ENCODE data around the gene KCTD16. TPM values are rescaled to one million over a fixed set of nuclear protein-coding genes. Genes with fewer than 3 reads are reported as not detected.

The KCTD16 gene
- total and polyA plus RNA-seq, 4 donors: 5.1 to 30.8 (median 7.3) TPM

- WGBS (ENCODE audit: insufficient coverage): 62% methylated on average over 3 of the region's 4 CpGs
- Histone ChIP-seq H3K4me3 (ENCODE audit: low read depth, low read length) (no peak overlapping the region), H3K9me3 (ENCODE audit: control insufficient read depth, insufficient read depth, low read length) (no peaks in the 10 kb centered on the region), H3K4me1 (ENCODE audit: control insufficient read depth, insufficient read depth, low read length) (peaks cover 5% of the 10 kb centered on the region), H3K27me3 (ENCODE audit: control insufficient read depth, insufficient read depth, low read length) (no peaks in the 10 kb centered on the region), H3K27ac (ENCODE audit: low read depth, low read length) (no peak overlapping the region), H3K36me3 (ENCODE audit: control insufficient read depth, insufficient read depth, low read length) (no peaks in the 10 kb centered on the region)
- peak in 2 of 6 donors; percentile 35 to 74 for DNase-seq (ENCODE audit: low read depth in 4 of 6, low spot score in 6 of 6)
Measured at GRCh38 chr5:144368556-144368955, 197.9 kb downstream of the KCTD16 start.

GRCh38 chr5:144369006-144369405 is 198.3 kb downstream of the KCTD16 start:
- H3K36me3 ChIP-seq (ENCODE audit: control insufficient read depth, insufficient read depth, low read length): no peaks in the 10 kb centered on the region
- 40% methylated on average over 3 of the region's 4 CpGs for WGBS (ENCODE audit: insufficient coverage)
- peaks cover 5% of the 10 kb centered on the region for H3K4me1 ChIP-seq (ENCODE audit: control insufficient read depth, insufficient read depth, low read length)
- no peaks in the 10 kb centered on the region for H3K9me3 ChIP-seq (ENCODE audit: control insufficient read depth, insufficient read depth, low read length)
- H3K4me3 ChIP-seq (ENCODE audit: low read depth, low read length): no peak overlapping the region
- DNase-seq (ENCODE audit: low read depth in 4 of 6, low spot score in 6 of 6): peak in 3 of 6 donors; percentile 33 to 87 (median 69)
- no peak overlapping the region for H3K27ac ChIP-seq (ENCODE audit: low read depth, low read length)
- no peaks in the 10 kb centered on the region for H3K27me3 ChIP-seq (ENCODE audit: control insufficient read depth, insufficient read depth, low read length)

GRCh38 chr5:144370273-144370672 is 199.6 kb downstream of the KCTD16 start:
- 68% methylated on average over 3 of the region's 3 CpGs for WGBS (ENCODE audit: insufficient coverage)
- Histone ChIP-seq H3K9me3 (ENCODE audit: control insufficient read depth, insufficient read depth, low read length) (no peaks in the 10 kb centered on the region), H3K4me3 (ENCODE audit: low read depth, low read length) (no peak overlapping the region), H3K27me3 (ENCODE audit: control insufficient read depth, insufficient read depth, low read length) (no peaks in the 10 kb centered on the region), H3K27ac (ENCODE audit: low read depth, low read length) (no peak overlapping the region), H3K36me3 (ENCODE audit: control insufficient read depth, insufficient read depth, low read length) (no peaks in the 10 kb centered on the region), H3K4me1 (ENCODE audit: control insufficient read depth, insufficient read depth, low read length) (peaks cover 5% of the 10 kb centered on the region)
- DNase-seq (ENCODE audit: low read depth in 4 of 6, low spot score in 6 of 6): no peak

DNA sequence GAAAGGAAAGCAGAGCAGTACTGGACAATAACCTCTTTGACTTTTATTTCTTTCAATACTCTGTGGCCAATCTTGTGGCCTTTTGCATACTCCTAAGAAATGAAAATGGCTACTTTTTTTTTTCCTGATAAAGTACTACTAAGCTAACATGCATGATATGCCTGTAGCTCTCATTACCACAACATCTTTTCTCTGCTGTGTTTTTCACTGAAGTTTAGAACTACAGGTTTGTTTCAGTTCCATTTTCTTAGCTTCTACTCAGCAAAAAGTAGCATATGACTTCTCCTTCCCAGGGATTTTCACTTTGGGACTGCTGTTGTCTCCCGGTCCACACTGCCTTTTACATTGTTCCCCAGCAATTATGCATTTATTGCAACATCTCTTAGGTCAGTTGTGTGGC is 204.0 kb downstream of the KCTD16 start:
- Histone ChIP-seq H3K4me3 (ENCODE audit: low read depth, low read length) (no peak overlapping the region), H3K36me3 (ENCODE audit: control insufficient read depth, insufficient read depth, low read length) (no peaks in the 10 kb centered on the region), H3K27me3 (ENCODE audit: control insufficient read depth, insufficient read depth, low read length) (no peaks in the 10 kb centered on the region), H3K9me3 (ENCODE audit: control insufficient read depth, insufficient read depth, low read length) (no peaks in the 10 kb centered on the region), H3K27ac (ENCODE audit: low read depth, low read length) (no peak overlapping the region), H3K4me1 (ENCODE audit: control insufficient read depth, insufficient read depth, low read length) (no peaks in the 10 kb centered on the region)
- WGBS (ENCODE audit: insufficient coverage): no CpG with 5 or more reads among the region's 1 CpG
- DNase-seq (ENCODE audit: low read depth in 4 of 6, low spot score in 6 of 6): no peak

GRCh38 chr5:144377207-144377606 is 206.5 kb downstream of the KCTD16 start:
- no peak for DNase-seq (ENCODE audit: low read depth in 4 of 6, low spot score in 6 of 6)
- H3K36me3 ChIP-seq (ENCODE audit: control insufficient read depth, insufficient read depth, low read length): no peaks in the 10 kb centered on the region
- H3K4me3 ChIP-seq (ENCODE audit: low read depth, low read length): no peak overlapping the region
- no peak overlapping the region for H3K27ac ChIP-seq (ENCODE audit: low read depth, low read length)
- no peaks in the 10 kb centered on the region for H3K9me3 ChIP-seq (ENCODE audit: control insufficient read depth, insufficient read depth, low read length)
- H3K4me1 ChIP-seq (ENCODE audit: control insufficient read depth, insufficient read depth, low read length): no peaks in the 10 kb centered on the region
- H3K27me3 ChIP-seq (ENCODE audit: control insufficient read depth, insufficient read depth, low read length): no peaks in the 10 kb centered on the region

- Histone ChIP-seq H3K27ac (ENCODE audit: low read depth, low read length) (no peak overlapping the region), H3K27me3 (ENCODE audit: control insufficient read depth, insufficient read depth, low read length) (no peaks in the 10 kb centered on the region), H3K4me3 (ENCODE audit: low read depth, low read length) (no peak overlapping the region), H3K36me3 (ENCODE audit: control insufficient read depth, insufficient read depth, low read length) (no peaks in the 10 kb centered on the region), H3K9me3 (ENCODE audit: control insufficient read depth, insufficient read depth, low read length) (no peaks in the 10 kb centered on the region), H3K4me1 (ENCODE audit: control insufficient read depth, insufficient read depth, low read length) (no peaks in the 10 kb centered on the region)
- no CpG with 5 or more reads among the region's 5 CpGs for WGBS (ENCODE audit: insufficient coverage)
- DNase-seq (ENCODE audit: low read depth in 4 of 6, low spot score in 6 of 6): peak in 2 of 6 donors; percentile 20 to 54
Measured at GRCh38 chr5:144378681-144379080, 208.0 kb downstream of the KCTD16 start.

DNA sequence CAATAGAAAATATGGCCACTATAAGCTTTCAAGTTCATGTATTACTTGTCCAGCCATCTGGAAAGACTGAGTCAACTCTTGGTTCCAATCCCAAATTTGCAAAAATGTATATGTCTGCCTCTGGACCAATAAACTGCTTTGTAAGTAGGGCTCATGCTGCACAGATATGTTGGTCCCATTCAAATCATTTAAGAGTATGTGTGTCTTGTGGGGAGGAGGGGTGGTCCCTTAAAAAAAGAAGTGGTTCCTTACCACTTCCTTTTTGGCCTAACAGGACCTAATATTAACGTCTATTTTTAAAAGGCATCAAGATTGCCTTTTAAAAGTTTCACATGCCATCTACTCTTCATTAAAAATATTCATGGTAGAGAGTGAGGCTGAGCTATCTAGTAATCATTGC is 214.9 kb downstream of the KCTD16 start:
- no CpG with 5 or more reads among the region's 1 CpG for WGBS (ENCODE audit: insufficient coverage)
- H3K36me3 ChIP-seq (ENCODE audit: control insufficient read depth, insufficient read depth, low read length): no peaks in the 10 kb centered on the region
- no peak for DNase-seq (ENCODE audit: low read depth in 4 of 6, low spot score in 6 of 6)
- no peak overlapping the region for H3K4me3 ChIP-seq (ENCODE audit: low read depth, low read length)
- no peaks in the 10 kb centered on the region for H3K9me3 ChIP-seq (ENCODE audit: control insufficient read depth, insufficient read depth, low read length)
- no peak overlapping the region for H3K27ac ChIP-seq (ENCODE audit: low read depth, low read length)
- H3K4me1 ChIP-seq (ENCODE audit: control insufficient read depth, insufficient read depth, low read length): no peaks in the 10 kb centered on the region
- no peaks in the 10 kb centered on the region for H3K27me3 ChIP-seq (ENCODE audit: control insufficient read depth, insufficient read depth, low read length)

- Histone ChIP-seq H3K27me3 (ENCODE audit: control insufficient read depth, insufficient read depth, low read length) (no peaks in the 10 kb centered on the region), H3K4me3 (ENCODE audit: low read depth, low read length) (no peak overlapping the region), H3K27ac (ENCODE audit: low read depth, low read length) (no peak overlapping the region), H3K36me3 (ENCODE audit: control insufficient read depth, insufficient read depth, low read length) (no peaks in the 10 kb centered on the region), H3K9me3 (ENCODE audit: control insufficient read depth, insufficient read depth, low read length) (no peaks in the 10 kb centered on the region), H3K4me1 (ENCODE audit: control insufficient read depth, insufficient read depth, low read length) (no peaks in the 10 kb centered on the region)
- no CpG with 5 or more reads among the region's 1 CpG for WGBS (ENCODE audit: insufficient coverage)
- no peak for DNase-seq (ENCODE audit: low read depth in 4 of 6, low spot score in 6 of 6)
Measured at GRCh38 chr5:144386315-144386714, 215.6 kb downstream of the KCTD16 start.

DNA sequence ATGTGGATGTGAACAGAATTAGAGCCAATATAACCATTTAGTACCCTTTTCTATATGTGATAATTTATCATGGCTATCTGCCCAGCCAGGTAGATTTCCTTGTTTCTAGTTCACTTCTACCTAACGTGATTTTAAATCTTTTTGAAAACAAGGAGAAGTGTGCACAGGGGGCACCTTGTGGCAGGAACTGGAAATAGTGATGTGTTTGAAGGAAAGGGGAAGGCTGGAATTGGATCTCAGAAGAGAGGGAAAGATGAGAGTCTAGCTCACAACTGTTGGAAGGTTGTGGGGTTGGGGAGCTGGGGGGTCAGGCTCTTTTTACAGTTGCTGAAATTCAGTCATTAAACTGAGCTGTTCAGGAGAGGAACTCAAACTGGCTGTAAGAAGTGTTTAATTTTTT is 219.5 kb downstream of the KCTD16 start:
- peak in 2 of 6 donors; percentile 24 to 53 for DNase-seq (ENCODE audit: low read depth in 4 of 6, low spot score in 6 of 6)
- no CpG with 5 or more reads among the region's 1 CpG for WGBS (ENCODE audit: insufficient coverage)
- H3K27ac ChIP-seq (ENCODE audit: low read depth, low read length): no peak overlapping the region
- no peaks in the 10 kb centered on the region for H3K9me3 ChIP-seq (ENCODE audit: control insufficient read depth, insufficient read depth, low read length)
- H3K4me1 ChIP-seq (ENCODE audit: control insufficient read depth, insufficient read depth, low read length): no peaks in the 10 kb centered on the region
- no peaks in the 10 kb centered on the region for H3K27me3 ChIP-seq (ENCODE audit: control insufficient read depth, insufficient read depth, low read length)
- no peaks in the 10 kb centered on the region for H3K36me3 ChIP-seq (ENCODE audit: control insufficient read depth, insufficient read depth, low read length)
- H3K4me3 ChIP-seq (ENCODE audit: low read depth, low read length): no peak overlapping the region

DNA sequence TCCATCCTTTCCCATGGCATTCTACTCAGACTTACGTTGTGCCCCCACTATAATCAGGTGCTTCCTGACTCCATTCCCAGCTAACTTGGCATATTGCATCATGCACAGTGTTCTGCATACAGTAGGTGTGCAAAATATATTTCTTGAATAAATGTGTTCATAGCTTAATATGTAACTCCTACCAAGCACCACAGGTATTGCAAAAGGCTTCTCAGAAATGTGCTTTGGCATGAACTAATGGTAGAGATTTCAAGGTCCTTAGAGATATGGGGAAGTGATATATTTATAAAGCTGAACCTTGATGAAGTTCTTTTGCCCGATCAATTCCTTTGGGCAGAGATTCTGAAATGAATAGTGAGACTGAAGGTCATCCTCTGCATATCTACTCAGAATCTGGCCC is 220.4 kb downstream of the KCTD16 start:
- Histone ChIP-seq H3K4me1 (ENCODE audit: control insufficient read depth, insufficient read depth, low read length) (no peaks in the 10 kb centered on the region), H3K9me3 (ENCODE audit: control insufficient read depth, insufficient read depth, low read length) (no peaks in the 10 kb centered on the region), H3K36me3 (ENCODE audit: control insufficient read depth, insufficient read depth, low read length) (no peaks in the 10 kb centered on the region), H3K27me3 (ENCODE audit: control insufficient read depth, insufficient read depth, low read length) (no peaks in the 10 kb centered on the region), H3K27ac (ENCODE audit: low read depth, low read length) (no peak overlapping the region), H3K4me3 (ENCODE audit: low read depth, low read length) (no peak overlapping the region)
- no CpG with 5 or more reads among the region's 2 CpGs for WGBS (ENCODE audit: insufficient coverage)
- DNase-seq (ENCODE audit: low read depth in 4 of 6, low spot score in 6 of 6): no peak

All from spinal cord (tissue), 10 donors.